GM18499 (cell line): ENCODE measurements around the gene IST1.

Experiments
- ATAC-seq: cut with Tn5 transposase; IDR thresholded peaks from one replicate; pipeline ENCODE4 v1.9.1; 2021; ENCODE audit warnings: moderate number of reproducible peaks; ENCODE audit not compliant: insufficient read depth, unreplicated experiment

IST1 gene

GRCh38 chr16:71954699-71955195 is 59.4 kb downstream of the IST1 start:
- ATAC-seq, result no peak

DNA sequence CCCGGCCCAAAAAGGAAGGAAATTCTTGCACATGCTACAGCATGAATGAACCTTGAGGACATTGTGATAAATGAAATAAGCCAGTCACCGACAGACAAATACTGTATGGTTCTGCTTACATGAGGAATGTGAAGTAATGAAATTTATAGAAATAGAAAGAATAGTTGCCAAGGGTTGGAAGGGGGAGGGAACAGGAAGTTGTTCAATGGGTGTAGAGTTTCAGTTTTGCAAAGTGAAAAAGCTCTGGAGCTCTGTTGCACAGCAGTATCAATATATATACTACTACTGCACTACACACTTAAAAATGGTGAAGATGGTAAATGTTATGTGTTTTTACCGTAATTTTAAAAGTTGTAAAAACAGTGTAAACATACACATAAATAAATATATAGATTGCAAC is 61.2 kb downstream of the IST1 start:
- ATAC-seq, result no peak

DNA sequence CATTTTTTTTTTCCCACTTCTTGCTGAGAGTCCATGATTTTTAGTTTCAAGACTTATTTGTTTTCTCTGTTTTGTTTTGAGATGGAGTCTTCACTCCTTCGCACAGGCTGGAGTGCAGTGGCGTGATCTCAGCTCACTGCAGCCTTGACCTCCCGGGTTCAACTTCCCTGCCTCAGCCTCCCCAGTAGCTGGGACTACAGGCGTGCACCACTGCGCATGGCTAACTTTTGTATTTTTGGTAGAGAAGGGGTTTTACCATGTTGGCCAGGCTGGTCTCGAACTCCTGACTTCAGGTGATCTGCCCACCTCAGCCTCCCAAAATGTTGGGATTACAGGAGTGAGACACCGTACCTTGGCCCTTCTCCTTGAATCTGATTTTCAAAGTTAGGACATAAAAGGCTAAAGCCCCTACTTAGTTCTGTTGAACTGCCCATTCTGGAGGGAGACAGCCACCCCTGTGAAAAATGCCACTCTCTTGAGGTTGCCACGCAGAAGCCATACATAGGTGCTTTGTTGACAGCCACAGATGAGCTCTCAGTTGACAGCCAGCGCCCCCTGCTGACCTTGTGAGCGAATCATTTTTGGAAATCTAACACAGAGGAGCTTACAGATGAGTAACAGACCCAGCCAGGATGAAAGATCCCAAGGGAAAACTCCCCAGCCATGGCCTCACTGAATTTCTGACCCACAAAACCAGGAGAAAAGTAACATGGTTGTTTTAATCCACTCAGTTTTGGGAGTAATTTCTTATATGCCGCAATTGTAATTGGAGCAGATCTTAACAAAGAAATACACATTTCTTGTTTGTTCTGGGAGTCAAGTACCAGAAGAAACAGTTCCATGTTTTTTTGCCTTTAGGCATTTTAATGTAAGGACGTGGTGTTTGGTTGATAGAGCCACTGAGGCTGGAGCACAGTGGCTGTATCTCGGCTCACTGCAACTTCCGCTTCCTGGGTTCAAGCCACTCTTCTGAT is 66.0 kb downstream of the IST1 start:
- no peak for ATAC-seq

DNA sequence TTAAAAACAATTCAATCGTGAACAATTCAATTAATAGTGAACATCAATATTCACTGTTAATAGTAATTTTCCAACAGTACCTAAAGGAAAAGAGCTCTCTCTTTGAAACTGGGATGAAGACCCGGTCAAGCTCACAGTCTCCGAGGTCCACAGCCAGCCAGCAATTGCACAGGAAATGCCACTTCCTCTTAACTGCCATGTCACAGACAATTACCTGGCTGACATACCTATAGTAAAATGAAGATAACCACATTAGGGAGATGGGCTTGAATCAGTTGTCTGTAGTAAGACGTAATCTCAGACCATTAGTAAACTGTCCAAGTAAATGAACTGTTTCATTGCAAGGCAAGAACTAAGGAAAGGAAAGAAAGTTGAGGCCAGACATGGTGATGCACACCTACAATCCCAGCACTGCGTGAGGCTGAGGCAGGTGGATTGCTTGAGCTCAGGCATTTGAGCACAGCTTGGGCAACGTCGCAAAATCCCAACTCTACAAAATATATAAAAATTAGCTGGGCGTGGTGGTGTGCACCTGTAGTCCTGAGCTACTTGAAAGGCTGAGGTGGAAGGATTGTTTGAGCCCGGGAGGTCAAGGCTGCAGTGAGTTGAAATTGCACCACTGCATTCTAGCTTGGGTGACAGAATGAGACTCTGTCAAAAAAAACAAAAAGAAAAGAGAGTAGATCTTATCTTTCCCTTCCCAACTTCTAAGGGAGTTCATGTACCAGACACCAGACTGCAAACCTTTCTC is 68.0 kb downstream of the IST1 start:
- no peak for ATAC-seq

DNA sequence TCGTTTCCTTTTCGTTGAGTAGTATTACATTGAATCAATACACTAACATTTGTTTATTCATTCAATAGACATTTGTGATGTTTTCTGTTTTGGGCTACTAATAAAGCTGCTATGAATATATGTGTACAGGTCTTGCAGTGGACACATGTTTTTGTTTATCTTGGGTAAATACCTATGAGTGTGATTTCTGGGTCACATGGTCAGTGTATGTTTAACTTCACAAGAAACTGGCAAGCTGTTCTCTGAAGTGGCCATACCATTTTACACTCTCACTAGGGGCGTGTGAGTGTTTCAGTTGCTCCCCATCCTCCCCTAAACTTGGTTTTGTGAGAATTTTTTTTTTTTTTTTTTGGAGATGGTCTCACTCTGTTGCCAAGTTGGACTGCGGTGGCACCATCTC is 69.9 kb downstream of the IST1 start:
- ATAC-seq, result no peak

GRCh38 chr16:71966932-71967331 is 71.6 kb downstream of the IST1 start:
- ATAC-seq, result no peak

DNA sequence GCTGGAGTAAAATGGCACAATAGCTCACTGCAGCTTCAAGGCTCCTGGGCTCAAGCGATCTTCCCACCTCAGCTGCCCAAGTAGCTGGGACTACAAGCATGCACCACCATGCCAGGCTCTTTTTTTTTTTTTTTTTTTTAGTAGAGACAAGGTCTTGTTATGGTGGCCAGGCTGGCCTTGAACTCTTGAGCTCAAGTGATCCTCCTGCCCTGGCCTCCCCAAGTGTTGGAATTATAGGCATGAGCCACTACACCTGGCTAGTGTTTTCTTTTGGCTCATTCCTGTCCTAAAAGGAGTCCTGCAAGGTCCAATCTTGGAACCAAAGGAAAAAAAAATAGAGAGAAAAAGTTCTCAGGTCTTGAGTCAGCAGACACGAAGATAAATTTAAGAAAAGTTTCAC is 74.0 kb downstream of the IST1 start:
- ATAC-seq, result no peak

DNA sequence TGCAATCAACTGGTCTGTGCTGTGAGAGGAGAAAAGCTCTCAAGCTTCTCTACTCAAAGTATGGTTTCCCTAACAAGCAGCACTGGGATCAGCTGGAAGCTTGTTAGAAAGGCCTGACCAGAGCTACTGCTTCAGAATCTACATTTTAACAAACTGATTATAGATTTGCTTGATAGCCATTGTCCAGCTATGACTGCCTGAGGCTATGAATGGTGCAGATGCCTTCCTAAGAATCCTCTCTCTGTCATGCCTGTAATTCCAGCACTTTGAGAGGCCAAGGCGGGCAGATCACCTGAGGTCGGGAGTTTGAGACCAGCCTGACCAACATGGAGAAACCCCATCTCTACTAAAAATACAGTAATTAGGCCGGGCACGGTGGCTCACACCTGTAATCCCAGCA is 76.2 kb downstream of the IST1 start:
- no peak for ATAC-seq

DNA sequence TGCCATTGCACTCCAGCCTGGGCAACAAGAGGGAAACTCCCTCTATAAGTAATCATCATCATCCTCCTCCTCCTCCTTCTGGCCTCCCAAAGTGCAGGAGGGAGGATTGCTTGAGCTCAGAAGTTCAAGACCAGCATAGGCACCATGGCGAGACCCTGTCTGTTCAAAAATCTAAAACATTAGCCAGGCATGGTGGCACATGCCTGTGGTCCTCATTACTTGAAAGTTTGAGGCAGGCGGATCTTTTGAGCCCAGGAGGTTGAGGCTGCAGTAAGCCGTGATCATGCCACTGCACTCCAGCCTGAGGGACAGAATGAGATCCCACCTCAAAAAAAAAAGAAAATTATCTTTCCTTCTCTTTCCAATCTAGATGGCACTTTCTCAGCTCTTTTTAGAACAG is 77.0 kb downstream of the IST1 start:
- ATAC-seq, result no peak

- ATAC-seq, result no peak
Measured at GRCh38 chr16:71973001-71973400, 77.7 kb downstream of the IST1 start.

DNA sequence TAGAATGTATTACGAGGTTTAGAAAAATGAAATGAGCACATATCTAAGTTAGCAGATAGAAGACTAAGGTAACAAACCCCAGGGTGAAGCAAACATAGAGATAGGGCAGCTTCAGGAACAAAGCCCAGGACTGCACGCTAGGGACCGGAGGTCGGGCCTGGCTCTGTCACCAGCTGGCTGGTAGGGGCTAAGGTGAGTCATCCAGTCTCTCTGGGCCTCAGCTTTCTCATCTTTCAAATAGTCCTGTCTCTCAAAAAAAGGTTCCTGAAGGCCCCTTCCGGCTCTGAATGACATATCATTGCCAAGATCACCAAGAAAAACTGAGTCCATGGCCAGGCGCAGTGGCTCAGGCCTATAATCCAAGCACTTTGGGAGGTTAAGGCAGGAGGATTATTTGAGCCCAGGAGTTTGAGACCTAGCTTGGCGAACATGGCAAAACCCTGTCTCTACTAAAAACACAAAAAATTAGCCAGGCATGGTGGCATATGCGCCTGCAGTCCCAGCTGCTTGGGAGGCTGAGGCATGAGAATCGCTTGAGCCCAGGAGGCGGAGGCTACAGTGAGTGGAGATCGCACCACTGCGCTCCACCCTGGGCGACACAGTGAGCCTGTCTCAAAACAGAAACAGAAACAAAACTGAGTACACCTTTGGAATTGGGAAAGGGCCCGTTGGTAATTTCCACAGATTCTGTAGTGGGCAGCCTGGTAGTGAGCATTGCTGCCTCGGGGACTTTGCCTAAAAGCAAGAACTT is 78.9 kb downstream of the IST1 start:
- no peak for ATAC-seq
